ENCODE results near the gene KRT1. TPM values are rescaled to one million over a fixed set of nuclear protein-coding genes. Genes with fewer than 3 reads are reported as not detected.

KRT1 gene
- polyA plus RNA-seq, 2 donors, result 4.1 to 12.5 TPM

DNA sequence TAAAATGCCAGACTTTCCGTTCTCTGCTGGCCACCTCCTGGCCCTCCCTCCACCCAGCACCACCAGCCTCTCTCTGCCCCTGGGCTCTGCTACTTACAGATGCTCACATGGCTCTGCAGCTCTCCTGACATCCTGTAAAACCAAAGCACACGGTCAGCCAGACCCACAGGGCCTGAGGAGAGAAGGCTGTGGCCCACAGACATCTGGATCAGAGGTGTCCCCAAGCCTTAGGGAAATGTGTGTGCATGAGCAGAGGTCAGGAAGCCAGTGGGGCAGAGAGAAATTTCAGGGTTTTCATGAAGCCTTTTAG lies 11.6 kb upstream of the KRT1 start:
- no peak overlapping the region for H3K27ac ChIP-seq (ENCODE audit: low read depth in 2 of 2, low read length in 1 of 2)
- no peaks in the 10 kb centered on the region for H3K27me3 ChIP-seq (ENCODE audit: control insufficient read depth in 1 of 2, insufficient read depth in 2 of 2, low read length in 2 of 2)
- H3K36me3 ChIP-seq (ENCODE audit: control insufficient read depth in 2 of 2, insufficient read depth in 2 of 2, low read length in 1 of 2), result no peaks in the 10 kb centered on the region
- peaks cover 0 to 15% of the 10 kb centered on the region in 2 donors for H3K4me1 ChIP-seq (ENCODE audit: control insufficient read depth in 2 of 2, insufficient read depth in 2 of 2, low read length in 1 of 2)
- H3K4me3 ChIP-seq (ENCODE audit: low read depth in 1 of 2, low read length in 2 of 2), result no peak overlapping the region
- WGBS, 2 donors, result 68 to 70% methylated on average over 2 of the region's 2 CpGs
- no peaks in the 10 kb centered on the region for H3K9me3 ChIP-seq (ENCODE audit: control insufficient read depth in 2 of 2, insufficient read depth in 1 of 2, low read depth in 1 of 2, low read length in 1 of 2)

DNA sequence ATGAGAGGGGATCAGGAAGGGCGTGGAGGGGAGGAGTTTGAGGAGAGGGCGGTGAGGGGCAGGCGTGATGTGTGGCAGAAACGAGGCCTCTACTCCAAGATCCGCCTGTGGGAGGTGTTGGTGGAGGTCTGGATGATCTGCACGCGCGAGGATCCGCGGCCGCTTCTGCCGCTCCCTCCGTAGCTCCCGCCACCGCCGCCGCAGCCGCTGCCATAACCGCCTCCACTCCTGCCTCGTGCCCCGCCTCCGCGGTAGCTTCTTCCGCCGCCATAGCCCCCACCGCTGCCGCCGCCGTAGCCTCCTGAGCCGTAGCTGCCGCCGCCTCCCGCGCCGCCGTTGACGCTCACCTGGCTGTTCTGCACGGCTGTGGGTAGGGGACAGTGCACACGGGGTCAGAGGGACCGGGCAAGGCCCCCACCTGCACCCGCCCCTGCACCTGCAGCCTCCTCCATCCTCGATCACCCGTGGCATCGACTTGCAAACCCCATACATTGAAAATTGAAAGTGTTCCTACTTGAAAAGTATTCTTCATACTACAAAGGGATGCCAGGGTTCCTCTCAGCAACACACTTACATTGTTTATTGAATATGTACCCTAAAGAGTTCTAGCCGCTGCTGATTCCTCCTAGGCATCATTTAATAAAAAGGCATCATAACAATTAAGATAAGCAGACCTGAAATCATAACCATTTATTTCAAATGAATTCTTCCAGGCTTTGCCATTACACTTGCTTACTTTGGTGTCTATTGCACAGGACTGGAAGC lies 11.1 kb upstream of the KRT1 start:
- WGBS, 2 donors, result 3% methylated on average over 43 to 45 of the region's 45 CpGs
- Histone ChIP-seq H3K27ac (ENCODE audit: low read depth in 2 of 2, low read length in 1 of 2) (no peak overlapping the region), H3K27me3 (ENCODE audit: control insufficient read depth in 1 of 2, insufficient read depth in 2 of 2, low read length in 2 of 2) (no peaks in the 10 kb centered on the region), H3K9me3 (ENCODE audit: control insufficient read depth in 2 of 2, insufficient read depth in 1 of 2, low read depth in 1 of 2, low read length in 1 of 2) (no peaks in the 10 kb centered on the region), H3K36me3 (ENCODE audit: control insufficient read depth in 2 of 2, insufficient read depth in 2 of 2, low read length in 1 of 2) (no peaks in the 10 kb centered on the region), H3K4me3 (ENCODE audit: low read depth in 1 of 2, low read length in 2 of 2) (peak overlapping the region; percentile 32 to 38), H3K4me1 (ENCODE audit: control insufficient read depth in 2 of 2, insufficient read depth in 2 of 2, low read length in 1 of 2) (peaks cover 0 to 15% of the 10 kb centered on the region in 2 donors)

DNA sequence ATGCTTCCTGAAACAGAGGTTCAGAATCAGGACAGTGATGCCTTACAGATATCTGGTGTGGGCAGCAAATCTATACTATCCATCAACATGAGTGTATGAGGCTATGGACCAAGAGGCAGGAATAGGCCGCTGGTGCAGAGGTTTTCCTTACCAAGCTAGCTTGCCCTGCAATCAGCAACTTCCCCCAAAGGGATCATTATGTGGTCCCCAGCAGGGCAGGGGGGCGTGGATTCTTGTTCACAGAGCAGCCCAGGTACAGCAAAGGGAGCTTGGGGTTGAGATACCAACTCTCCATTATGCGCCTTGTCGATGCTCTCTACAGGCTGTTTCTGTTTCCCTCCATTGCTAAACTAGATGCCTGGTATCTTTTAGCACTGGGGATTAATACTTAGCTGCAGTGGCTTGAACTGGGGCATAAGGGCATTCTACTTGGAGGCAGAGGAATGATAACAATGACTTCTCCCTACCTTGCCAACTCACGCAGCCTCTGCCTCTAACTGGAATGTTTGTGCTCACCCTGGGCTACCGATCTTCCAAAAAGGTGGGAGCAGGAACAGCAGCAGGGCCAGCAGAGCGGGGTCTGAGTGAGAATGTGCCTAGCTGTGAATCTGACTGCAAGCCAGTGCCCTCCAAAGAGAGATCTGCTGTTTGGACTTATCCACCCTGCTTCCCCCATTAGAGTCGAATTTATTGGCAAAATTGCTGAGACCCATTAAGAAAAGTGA lies 10.3 kb upstream of the KRT1 start:
- H3K27me3 ChIP-seq (ENCODE audit: control insufficient read depth in 1 of 2, insufficient read depth in 2 of 2, low read length in 2 of 2), result no peaks in the 10 kb centered on the region
- peak overlapping the region in 1 of 2 donors; percentile 38 for H3K4me3 ChIP-seq (ENCODE audit: low read depth in 1 of 2, low read length in 2 of 2)

DNA sequence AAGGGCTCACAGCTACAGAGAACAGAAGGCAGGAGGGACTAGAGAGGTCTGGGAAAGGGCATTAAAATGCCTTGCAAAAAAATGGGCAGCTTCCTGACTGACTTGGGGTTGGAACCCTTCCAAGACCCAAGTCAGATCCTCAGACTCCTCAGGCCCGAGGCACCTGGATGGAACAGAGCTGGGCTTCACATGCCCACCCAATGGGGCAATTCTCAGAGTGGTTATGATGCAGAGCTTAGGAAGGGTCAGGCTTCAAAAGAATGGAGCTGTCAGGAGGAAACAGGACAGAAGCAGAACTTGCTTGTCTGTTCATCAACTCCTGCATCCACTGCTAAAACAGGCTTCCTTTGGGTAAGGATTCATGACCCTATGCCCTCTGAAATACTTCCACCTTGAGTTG lies 9.7 kb upstream of the KRT1 start:
- Histone ChIP-seq H3K4me3 (ENCODE audit: low read depth in 1 of 2, low read length in 2 of 2) (no peak overlapping the region), H3K27ac (ENCODE audit: low read depth in 2 of 2, low read length in 1 of 2) (no peak overlapping the region), H3K4me1 (ENCODE audit: control insufficient read depth in 2 of 2, insufficient read depth in 2 of 2, low read length in 1 of 2) (peaks cover 0 to 15% of the 10 kb centered on the region in 2 donors), H3K36me3 (ENCODE audit: control insufficient read depth in 2 of 2, insufficient read depth in 2 of 2, low read length in 1 of 2) (no peaks in the 10 kb centered on the region), H3K27me3 (ENCODE audit: control insufficient read depth in 1 of 2, insufficient read depth in 2 of 2, low read length in 2 of 2) (no peaks in the 10 kb centered on the region), H3K9me3 (ENCODE audit: control insufficient read depth in 2 of 2, insufficient read depth in 1 of 2, low read depth in 1 of 2, low read length in 1 of 2) (no peaks in the 10 kb centered on the region)
- 73 to 78% methylated on average over 1 of the region's 1 CpG for WGBS, 2 donors

More for the DNA sequence above, 10.3 kb upstream of the KRT1 start:
- H3K27ac ChIP-seq (ENCODE audit: low read depth in 2 of 2, low read length in 1 of 2), result no peak overlapping the region
- no peaks in the 10 kb centered on the region for H3K9me3 ChIP-seq (ENCODE audit: control insufficient read depth in 2 of 2, insufficient read depth in 1 of 2, low read depth in 1 of 2, low read length in 1 of 2)
- 62 to 68% methylated on average over 8 of the region's 8 CpGs for WGBS, 2 donors
- peaks cover 0 to 15% of the 10 kb centered on the region in 2 donors for H3K4me1 ChIP-seq (ENCODE audit: control insufficient read depth in 2 of 2, insufficient read depth in 2 of 2, low read length in 1 of 2)
- H3K36me3 ChIP-seq (ENCODE audit: control insufficient read depth in 2 of 2, insufficient read depth in 2 of 2, low read length in 1 of 2), result no peaks in the 10 kb centered on the region

DNA sequence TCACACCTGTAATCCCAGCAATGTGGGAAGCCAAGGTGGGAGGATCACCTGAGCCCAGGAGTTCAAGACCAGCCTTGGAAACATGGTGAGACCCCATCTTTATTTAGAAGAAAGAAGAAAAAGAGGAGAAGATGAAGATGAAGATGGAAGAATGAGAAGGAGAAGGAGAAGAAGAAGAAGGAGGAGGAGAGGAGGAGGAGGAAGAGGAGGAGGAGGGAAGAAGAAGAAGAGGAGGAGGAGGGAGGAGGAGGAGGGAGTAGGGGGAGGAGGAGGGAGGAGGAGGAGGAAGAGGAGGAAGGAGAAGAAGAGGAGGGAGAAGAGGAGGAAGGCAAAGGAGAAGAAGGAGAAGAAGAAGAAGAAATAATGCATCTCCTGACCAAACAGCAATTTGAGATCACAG lies 9.0 kb upstream of the KRT1 start:
- peaks cover 0 to 20% of the 10 kb centered on the region in 2 donors for H3K4me1 ChIP-seq (ENCODE audit: control insufficient read depth in 2 of 2, insufficient read depth in 2 of 2, low read length in 1 of 2)
- no peaks in the 10 kb centered on the region for H3K36me3 ChIP-seq (ENCODE audit: control insufficient read depth in 2 of 2, insufficient read depth in 2 of 2, low read length in 1 of 2)
- H3K27ac ChIP-seq (ENCODE audit: low read depth in 2 of 2, low read length in 1 of 2), result no peak overlapping the region
- H3K27me3 ChIP-seq (ENCODE audit: control insufficient read depth in 1 of 2, insufficient read depth in 2 of 2, low read length in 2 of 2), result no peaks in the 10 kb centered on the region
- H3K4me3 ChIP-seq (ENCODE audit: low read depth in 1 of 2, low read length in 2 of 2), result no peak overlapping the region
- H3K9me3 ChIP-seq (ENCODE audit: control insufficient read depth in 2 of 2, insufficient read depth in 1 of 2, low read depth in 1 of 2, low read length in 1 of 2), result no peaks in the 10 kb centered on the region

DNA sequence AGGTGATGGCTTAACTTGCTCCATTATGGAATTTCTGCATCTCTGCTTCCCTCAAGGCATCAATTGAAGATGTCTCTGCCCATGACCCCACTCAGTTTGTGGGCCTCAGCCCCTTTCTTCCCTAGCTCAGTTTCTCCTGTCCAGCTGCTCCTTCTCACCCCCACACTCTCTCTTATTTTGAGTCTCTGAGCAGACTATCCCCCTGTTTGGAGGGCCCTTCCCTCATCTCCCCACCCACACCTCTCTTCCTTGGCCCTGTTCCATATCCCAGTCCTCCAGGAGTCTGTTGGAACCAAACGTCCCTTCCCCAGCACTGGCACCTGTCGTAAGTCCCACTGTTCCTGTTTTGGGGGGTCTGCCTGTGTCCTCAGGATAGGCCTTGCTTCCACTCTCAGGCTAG lies 8.3 kb upstream of the KRT1 start:
- Histone ChIP-seq H3K27ac (ENCODE audit: low read depth in 2 of 2, low read length in 1 of 2) (no peak overlapping the region), H3K9me3 (ENCODE audit: control insufficient read depth in 2 of 2, insufficient read depth in 1 of 2, low read depth in 1 of 2, low read length in 1 of 2) (no peaks in the 10 kb centered on the region), H3K4me3 (ENCODE audit: low read depth in 1 of 2, low read length in 2 of 2) (no peak overlapping the region), H3K27me3 (ENCODE audit: control insufficient read depth in 1 of 2, insufficient read depth in 2 of 2, low read length in 2 of 2) (no peaks in the 10 kb centered on the region), H3K36me3 (ENCODE audit: control insufficient read depth in 2 of 2, insufficient read depth in 2 of 2, low read length in 1 of 2) (no peaks in the 10 kb centered on the region), H3K4me1 (ENCODE audit: control insufficient read depth in 2 of 2, insufficient read depth in 2 of 2, low read length in 1 of 2) (peaks cover 0 to 26% of the 10 kb centered on the region in 2 donors)
- 68 to 76% methylated on average over 2 of the region's 2 CpGs for WGBS, 2 donors

DNA sequence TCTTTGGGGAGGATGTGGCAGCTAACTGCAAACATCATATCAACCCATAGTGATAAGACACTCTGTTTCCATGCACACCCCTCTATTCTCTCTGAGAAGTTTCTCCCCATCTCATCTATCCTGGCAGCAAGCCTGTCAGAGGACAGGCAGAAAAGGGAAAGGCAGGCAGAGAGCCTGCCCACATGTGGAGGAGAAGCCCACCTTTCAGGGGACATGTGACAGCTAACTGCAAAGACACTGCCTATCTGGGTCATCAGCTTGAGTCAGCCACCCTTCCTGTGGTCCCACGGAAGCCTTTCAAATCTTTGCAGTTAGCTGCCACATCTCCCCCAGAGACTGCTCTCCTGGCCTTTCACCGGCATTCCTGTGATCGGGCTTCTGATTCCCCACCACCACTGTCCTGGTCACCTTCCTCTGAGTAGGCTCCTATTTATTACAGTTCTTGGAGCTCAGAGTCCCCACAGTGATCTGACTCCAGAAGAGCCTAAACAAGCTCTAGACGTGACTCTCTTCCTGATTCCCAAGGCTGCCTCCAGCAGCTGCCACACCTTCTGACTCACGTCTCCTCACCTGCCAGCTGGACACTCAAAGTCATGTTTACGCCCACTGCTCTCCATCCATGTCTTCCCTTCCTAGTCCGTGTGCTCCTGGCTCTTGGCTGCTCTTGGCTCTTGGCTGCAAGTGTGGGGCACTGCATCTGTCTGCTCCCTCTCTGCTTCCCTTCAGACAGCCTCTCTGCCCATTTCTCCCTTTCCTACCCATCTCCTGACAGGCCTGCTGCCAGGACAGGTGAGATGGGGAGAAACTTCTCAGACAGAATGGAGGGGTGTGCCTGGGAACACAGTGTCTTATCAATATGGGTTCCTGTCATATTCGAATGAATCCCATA lies 7.5 kb upstream of the KRT1 start:
- Histone ChIP-seq H3K4me3 (ENCODE audit: low read depth in 1 of 2, low read length in 2 of 2) (no peak overlapping the region), H3K36me3 (ENCODE audit: control insufficient read depth in 2 of 2, insufficient read depth in 2 of 2, low read length in 1 of 2) (no peaks in the 10 kb centered on the region), H3K27ac (ENCODE audit: low read depth in 2 of 2, low read length in 1 of 2) (peak overlapping the region in 1 of 2 donors; percentile 85), H3K9me3 (ENCODE audit: control insufficient read depth in 2 of 2, insufficient read depth in 1 of 2, low read depth in 1 of 2, low read length in 1 of 2) (no peaks in the 10 kb centered on the region), H3K4me1 (ENCODE audit: control insufficient read depth in 2 of 2, insufficient read depth in 2 of 2, low read length in 1 of 2) (peaks cover 0 to 26% of the 10 kb centered on the region in 2 donors), H3K27me3 (ENCODE audit: control insufficient read depth in 1 of 2, insufficient read depth in 2 of 2, low read length in 2 of 2) (no peaks in the 10 kb centered on the region)
- WGBS, 2 donors, result 56 to 60% methylated on average over 8 of the region's 8 CpGs

DNA sequence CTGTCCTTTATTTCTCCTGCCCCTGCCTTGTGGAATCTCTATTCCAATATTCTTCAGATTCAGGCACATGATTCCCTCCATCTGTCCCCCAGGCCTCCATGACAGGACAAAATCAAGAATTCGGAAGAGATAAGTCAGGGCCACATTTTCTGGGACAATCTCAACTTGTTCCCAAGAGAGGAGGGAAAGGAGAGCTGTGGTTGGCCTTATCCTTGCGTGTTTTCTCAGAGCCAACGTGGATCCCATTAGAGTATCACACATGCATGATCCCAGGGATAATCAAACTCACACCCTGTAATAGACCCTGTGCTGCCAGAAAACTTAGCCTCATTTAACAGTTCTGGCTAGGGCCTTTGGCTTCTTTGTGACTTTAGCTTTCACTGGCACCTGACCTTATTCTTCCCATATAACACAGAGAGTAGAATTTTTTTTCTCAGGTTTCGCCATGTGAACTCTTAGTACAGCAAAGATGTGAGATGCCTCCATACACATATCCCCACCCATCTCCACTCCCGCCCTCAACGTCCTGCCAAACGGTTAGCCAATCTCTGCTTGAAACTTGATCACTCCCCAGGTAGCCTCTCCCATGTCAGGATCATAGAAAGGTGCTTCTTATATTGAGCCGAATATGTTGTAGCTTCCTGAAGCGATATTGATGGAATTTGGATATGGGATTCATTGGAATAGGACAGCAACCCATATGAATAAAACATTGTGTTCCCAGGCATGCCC lies 6.7 kb upstream of the KRT1 start:
- Histone ChIP-seq H3K4me3 (ENCODE audit: low read depth in 1 of 2, low read length in 2 of 2) (no peak overlapping the region), H3K27me3 (ENCODE audit: control insufficient read depth in 1 of 2, insufficient read depth in 2 of 2, low read length in 2 of 2) (no peaks in the 10 kb centered on the region), H3K36me3 (ENCODE audit: control insufficient read depth in 2 of 2, insufficient read depth in 2 of 2, low read length in 1 of 2) (no peaks in the 10 kb centered on the region), H3K9me3 (ENCODE audit: control insufficient read depth in 2 of 2, insufficient read depth in 1 of 2, low read depth in 1 of 2, low read length in 1 of 2) (no peaks in the 10 kb centered on the region), H3K27ac (ENCODE audit: low read depth in 2 of 2, low read length in 1 of 2) (peak overlapping the region in 1 of 2 donors; percentile 85), H3K4me1 (ENCODE audit: control insufficient read depth in 2 of 2, insufficient read depth in 2 of 2, low read length in 1 of 2) (peaks cover 0 to 26% of the 10 kb centered on the region in 2 donors)
- 58 to 69% methylated on average over 9 of the region's 9 CpGs for WGBS, 2 donors

DNA sequence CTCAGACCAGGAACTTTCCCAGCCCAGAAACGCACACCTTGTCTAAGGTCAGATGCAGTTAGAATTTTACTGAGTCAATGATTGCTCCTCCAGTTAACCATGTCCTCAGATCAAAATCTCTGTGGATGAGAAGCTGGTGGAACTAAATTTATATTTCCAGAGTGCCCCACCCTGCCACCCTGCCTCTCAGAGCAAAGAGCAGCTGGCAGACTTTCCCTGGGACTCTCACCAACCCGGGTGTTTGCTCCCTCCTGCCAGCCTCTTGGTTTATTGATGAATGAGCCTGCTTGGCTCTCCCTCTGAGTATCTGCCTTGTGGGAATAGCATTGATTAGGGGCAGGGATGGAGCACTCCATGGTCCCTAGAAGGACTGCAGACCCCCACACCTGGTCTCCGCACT lies 5.9 kb upstream of the KRT1 start:
- Histone ChIP-seq H3K27me3 (ENCODE audit: control insufficient read depth in 1 of 2, insufficient read depth in 2 of 2, low read length in 2 of 2) (no peaks in the 10 kb centered on the region), H3K4me1 (ENCODE audit: control insufficient read depth in 2 of 2, insufficient read depth in 2 of 2, low read length in 1 of 2) (peaks cover 0 to 23% of the 10 kb centered on the region in 2 donors), H3K9me3 (ENCODE audit: control insufficient read depth in 2 of 2, insufficient read depth in 1 of 2, low read depth in 1 of 2, low read length in 1 of 2) (no peaks in the 10 kb centered on the region), H3K27ac (ENCODE audit: low read depth in 2 of 2, low read length in 1 of 2) (no peak overlapping the region), H3K36me3 (ENCODE audit: control insufficient read depth in 2 of 2, insufficient read depth in 2 of 2, low read length in 1 of 2) (no peaks in the 10 kb centered on the region), H3K4me3 (ENCODE audit: low read depth in 1 of 2, low read length in 2 of 2) (no peak overlapping the region)
- 60 to 67% methylated on average over 3 of the region's 3 CpGs for WGBS, 2 donors
